Measurements from ENCODE around the gene ZNF516. TPM values are rescaled to one million over a fixed set of nuclear protein-coding genes. Genes with fewer than 3 reads are reported as not detected.

The ZNF516 gene
- total RNA-seq, 2 donors from 2014 or later: 24.3 to 32.5 TPM

DNA sequence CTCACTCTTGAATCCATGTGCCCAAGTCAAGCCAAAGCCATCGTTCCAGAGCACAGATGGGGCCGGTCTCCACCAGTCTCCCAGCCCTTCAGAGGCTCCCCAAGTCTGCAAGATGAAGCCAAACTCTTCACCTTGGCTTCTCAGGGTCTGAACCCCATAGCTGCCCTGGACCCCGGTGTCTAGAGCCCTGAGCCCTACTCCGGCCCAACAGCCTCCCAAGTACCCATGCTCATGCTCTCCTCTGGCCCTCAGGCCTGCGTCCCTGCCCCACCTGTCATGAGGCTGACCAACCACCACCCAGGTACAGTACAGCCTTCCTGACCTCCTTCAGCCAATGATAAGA lies 46.0 kb downstream of the ZNF516 start:
- intact Hi-C loops (cut with DNase I): loop anchor here in 1 of 2 donors (2.0 kb wide), 1 partner anchor 16 kb away; no protein-coding TSS in a partner anchor
- no peak for DNase-seq (ENCODE audit: low spot score)

DNA sequence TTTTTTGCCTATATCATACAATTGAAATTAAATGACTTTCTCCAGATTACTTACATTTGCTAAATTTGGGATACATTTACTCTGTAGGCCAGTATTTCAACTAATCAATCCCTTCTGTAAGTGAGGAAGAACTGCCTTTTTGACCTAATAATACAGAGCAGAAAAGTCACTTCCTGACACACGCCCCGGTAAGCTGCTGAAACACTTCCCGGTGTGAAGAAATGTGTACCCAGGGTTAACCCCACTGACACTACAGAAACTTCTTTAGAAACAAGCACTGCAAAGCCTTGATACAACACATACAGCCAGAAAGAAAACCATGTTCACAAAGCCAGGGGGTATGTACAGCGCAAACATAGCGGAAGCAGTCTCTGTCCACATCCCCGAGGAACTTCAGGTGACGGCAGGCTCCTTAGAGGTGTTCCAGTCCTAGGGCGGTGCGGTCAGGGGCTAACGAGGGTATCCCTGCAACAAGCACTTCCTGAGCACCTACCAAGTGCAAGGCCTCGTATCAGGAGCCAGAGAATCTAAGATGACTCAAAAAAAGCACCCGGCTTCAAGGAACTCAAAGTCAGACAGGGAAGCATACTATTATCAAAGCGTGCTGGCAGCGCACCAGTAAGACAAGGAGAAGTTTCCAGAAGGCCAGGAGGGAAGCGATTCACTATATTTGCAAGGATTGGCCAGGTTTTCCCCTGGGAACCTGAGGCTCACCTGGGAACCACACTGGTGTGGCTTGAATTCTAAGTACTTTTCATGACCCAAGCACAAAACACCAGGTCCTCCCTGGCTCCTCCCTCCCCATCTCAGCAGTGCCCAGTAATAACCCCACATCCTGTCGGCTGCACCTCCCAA lies 46.6 kb downstream of the ZNF516 start:
- intact Hi-C loops (cut with DNase I): loop anchor here in 1 of 2 donors (2.0 kb wide), 1 partner anchor 16 kb away; no protein-coding TSS in a partner anchor
- no peak for DNase-seq (ENCODE audit: low spot score)

DNA sequence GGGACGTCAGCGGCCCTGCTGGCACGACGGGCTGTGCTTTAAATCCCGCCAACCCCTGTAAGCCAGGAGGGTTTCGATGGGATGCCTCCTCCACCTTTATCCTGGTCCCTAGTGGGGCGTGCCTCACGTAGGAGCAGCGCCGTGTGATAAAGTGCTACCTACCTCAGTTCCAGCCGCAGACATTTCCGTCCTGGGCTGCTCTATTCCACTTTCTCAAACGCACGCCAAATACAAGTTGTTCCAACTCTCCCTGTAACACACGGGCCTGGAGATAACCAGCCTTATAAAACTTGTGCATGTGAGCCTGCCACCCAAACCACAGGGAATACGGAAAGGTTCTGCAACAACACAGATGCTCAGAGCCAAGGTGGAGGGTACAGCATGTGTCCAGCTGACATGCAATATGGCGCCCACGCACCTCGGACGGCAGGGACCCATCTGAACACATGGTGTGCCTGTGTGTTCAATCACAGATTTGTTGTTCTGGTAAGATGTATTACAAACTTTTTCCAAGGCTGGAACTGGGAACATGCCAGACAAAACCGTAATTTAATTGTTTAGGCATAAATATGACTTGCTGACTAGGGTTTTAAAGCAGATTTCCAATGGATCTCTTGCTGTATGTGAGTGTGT lies 47.7 kb downstream of the ZNF516 start:
- no peak for DNase-seq (ENCODE audit: low spot score)
- intact Hi-C loops (cut with DNase I): no loop called here

DNA sequence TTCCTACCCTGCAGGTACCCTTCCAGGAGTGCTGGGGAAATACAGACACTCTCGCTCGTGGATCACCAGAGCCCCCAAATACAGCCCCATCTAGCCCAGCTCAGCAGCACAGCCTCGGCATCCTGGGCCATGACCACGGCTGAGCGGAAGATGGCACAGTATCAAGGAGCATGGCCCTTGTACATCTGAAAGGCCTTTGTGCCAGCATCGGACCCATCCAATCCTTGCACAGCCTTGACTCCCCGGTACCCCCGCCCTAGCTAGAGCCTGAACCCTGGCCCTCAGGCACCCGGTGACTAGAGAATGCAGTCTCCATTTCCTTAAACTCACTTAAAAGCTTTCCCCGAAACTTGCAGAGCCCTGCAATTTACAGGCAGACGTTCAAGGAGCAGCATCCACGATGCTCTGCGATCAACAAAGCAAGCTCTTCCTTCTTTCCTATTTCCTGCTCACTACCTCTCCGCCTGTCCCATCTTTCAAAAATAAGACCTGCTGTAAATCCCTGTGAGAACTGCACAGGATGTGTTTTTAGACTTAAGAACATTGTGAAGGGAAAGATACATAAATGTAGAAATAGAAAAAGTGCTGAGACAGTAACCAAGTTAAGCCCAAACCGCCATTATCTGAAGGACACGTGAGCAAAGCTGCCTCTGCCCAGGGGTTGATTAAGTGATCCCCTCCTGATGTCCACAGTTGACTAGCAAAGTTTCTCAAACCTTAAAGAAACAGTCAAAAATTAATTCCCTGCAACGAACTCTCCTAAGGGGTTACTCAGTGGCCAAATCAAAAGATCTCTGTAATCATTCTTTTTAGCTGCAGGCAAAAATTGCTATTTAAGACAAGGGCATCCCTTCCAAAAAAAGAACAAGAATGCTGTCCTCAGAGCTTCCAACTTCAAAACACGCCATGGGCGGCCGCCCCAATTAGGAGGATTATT lies 48.5 kb downstream of the ZNF516 start:
- intact Hi-C loops (cut with DNase I): no loop called here
- DNase-seq (ENCODE audit: low spot score): peak; percentile 58

DNA sequence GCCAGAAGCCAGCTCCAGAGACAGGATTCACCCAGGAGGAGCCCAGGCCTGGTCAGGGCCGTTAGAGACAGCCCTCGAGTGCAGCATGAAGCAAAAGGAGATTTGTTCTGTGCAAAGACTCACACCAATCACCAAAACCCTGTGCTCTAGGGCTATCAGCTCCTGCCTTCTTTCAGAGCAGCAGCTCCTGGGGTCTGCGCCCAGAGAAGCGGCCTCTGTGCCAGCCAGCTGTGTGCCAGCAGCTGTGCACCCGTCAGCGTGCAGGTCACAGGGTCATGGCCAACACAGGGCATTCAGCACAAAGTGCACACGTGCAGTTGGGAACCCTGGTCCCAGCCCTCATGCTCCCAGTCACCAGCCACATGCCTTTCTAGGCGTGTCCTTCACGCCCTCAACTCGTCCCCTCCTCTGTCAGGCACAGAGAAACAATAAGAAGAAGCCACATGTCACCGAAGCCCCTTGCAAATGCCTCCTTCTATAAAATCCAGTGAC lies 49.3 kb downstream of the ZNF516 start:
- DNase-seq (ENCODE audit: low spot score): peak; percentile 63

DNA sequence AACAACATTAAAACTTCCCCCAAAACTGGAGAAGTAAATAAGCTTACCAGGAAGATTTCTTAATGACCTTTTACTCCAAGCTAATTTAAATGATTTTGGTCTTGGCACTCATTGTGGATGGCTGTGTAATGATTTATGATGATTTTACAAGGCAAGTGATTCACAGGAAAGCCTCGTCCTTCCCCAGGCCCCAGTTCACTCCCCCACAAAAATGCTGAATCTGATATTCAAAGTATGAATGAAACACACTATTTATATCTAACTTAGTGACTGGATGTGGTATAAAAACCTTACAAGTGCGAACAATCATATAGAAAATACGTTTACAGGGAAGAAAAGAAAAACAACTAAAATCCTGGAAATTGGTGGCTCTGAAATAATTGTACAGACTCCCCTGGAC lies 49.8 kb downstream of the ZNF516 start:
- no peak for DNase-seq (ENCODE audit: low spot score)
- intact Hi-C loops (cut with DNase I): no loop called here

More for the DNA sequence above, 49.3 kb downstream of the ZNF516 start:
- intact Hi-C loops (cut with DNase I): no loop called here

DNA sequence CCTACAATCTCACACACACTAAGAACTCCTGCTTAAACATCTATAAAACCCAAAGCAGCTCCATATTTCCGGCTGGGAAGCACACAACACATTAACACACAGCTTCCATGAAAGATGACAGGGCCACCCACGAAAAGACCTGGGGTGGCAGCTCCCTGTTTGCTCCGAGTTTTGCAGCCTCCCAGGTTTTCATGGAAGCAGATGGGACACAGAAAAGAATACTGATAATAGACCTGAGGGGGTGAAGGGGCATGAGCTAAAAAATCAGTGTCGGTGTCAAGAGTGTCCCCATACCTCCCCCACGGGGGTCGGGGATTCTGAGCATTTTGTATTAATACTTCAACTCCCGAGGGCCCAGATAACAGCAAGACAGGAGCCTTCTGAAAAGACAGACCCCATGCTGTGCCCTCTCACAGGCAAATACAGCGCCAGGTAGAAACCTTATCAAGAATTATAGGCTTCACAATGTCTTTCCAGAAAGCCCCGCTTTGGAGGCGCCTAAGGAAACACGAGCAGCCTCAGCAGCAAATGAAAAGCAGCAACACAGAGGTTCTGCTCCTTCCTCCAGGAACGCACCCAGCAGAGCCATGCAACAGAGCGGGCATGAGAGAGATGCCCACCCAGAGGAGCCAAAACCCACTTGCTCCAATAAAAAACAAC lies 50.5 kb downstream of the ZNF516 start:
- no peak for DNase-seq (ENCODE audit: low spot score)
- intact Hi-C loops (cut with DNase I): no loop called here

DNA sequence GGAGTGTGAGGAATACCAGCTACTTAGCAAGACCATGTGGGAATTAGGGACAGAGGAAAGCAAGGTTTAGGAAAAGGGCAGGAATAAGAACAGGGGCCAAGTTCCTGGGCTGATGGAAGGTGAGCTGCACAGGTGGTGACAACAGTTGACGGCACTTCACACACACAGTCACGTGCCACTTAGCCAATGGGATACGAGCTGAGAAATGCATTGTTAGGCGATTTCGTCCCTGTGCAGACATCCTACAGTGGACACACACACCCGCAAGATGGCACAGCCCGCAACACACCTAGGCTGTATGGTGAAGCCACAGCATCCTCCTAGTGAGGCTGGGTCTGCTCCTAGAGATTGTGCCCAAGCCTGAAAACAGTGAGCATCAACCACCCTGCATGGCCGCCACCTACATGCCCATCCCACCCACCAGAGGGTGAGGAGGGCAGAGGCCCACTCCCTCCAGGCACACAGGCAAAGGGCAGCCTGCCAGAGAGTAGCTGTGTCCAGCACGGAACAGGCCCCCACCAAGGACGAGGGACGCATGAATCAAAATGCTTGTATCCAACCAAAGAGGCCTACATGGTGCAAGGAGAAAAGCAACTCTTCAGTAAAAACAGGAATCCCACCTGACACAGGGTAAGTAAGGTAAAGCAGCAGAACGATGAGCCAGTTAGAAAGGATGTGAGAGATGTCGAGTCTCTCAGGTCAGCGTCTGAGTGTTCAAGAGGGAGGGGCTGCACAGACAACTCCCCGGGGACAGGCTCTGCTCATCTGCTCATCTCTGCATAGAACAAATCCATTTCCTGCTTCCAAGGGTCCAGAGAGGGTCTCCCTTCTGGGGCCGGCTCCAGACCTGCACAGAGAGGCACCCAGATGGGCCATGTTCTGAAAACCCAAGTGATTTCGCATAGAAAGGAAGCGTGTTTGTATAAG lies 51.3 kb downstream of the ZNF516 start:
- intact Hi-C loops (cut with DNase I): no loop called here
- DNase-seq (ENCODE audit: low spot score): peak; percentile 58

DNA sequence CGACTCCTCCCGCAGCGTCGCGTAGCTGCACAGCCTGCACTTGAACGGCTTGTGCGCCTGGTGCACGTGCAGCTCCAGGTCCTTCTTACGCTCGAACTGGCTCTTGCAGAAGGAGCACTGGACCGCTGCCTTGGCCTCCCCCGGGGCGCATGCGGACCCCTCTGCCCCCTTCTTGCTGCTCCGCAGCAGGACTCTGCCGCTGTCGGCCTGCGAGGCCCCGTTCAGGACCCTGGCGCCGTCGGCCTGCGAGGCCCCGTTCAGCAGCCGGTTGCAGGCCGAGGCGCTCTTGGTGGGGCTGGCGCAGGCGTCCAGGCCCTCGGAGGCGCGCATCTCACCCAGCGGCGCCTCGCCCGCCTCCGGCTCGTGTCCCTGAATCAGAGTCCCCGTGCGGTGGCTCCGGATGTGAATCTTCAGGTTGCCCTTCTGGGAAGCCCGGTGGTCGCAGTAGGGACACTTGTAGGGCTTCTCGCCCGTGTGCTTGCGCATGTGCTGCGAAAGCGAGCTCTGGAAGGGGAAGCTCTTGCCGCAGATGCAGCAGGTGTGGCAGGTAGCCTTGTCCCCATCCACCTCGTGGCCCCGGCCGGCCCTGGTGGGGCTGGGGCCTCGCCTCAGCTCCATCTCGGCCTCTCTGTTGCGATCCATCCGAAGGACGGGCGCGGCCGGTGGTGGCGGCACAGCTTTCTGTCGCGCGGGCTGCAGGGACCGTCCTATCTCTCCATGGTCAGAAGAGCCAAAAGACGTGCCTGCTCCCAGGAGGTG lies 52.5 kb downstream of the ZNF516 start:
- intact Hi-C loops (cut with DNase I): loop anchor here in 1 of 2 donors (1.0 kb wide), 1 partner anchor 236 kb away; no protein-coding TSS in a partner anchor
- peak; percentile 75 for DNase-seq (ENCODE audit: low spot score)

DNA sequence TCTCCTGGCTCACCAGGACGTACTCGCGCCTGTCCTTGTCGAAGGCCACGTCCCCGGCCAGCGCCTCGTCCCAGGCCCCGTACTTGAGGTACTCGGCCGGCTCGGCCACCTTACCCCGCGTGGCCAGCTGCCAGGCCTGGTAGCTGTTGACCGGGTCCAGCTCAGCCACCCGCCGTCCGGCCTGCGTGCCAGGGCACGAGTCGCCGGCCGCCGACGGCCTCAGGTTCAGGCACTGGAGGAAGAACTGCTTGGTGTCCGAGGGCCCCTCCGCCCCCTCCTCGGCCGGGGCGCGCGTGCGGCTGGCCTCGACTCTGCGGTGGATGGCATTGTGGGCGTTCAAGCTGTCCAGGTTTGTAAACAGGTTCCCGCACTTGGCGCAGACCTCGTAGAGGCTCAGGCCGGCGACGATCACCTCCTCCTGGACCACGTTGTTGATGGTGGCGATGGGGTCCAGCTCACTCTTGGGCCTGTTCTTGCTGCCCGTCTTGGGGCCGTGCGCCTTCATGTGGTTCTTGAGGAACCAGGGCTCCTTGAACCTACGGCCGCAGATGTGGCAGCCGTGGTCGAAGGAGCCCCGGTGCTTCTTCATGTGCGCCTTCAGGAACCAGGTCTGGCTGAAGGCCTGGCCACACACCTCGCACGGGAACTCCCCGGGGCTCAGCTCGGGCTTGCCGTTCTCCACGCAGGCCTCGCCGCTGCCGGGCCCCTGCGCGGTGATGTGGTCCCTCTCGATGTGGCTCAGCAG lies 53.2 kb downstream of the ZNF516 start:
- peak; percentile 68 for DNase-seq (ENCODE audit: low spot score)
- intact Hi-C loops (cut with DNase I): loop anchor here in 1 of 2 donors (1.0 kb wide), 1 partner anchor 236 kb away; no protein-coding TSS in a partner anchor

DNA sequence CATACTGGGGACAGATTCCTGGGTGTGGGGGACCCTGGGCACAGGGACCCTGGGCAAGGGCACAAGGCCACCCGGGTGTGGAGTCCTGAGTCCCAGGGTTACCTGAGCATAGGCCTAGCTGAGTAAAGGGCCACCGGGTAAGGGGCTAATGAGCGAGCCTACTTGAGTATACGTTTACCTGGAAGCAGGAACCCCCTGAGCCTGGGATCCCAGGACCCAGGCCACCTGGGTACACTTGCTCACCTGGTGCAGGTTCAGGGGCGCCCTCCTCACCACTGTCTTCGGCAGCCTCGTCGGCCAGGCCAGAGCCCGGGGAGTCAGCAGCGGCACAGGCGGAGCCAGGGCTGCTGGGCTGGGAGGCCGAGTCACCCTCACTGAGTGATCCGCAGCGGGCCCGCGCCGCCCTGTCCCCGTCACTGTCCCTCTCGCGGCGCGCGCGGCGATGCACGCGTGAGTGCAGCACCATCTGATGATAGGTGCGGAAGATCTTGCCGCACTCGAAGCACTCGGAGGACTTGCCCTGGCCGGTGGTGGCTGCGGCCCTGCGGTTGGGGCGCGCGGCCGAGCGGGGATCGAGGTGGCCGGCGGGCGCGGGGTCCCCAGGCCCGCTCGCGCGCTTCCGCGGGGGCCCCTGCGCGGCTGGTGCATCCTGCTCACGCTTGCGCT lies 53.9 kb downstream of the ZNF516 start:
- DNase-seq (ENCODE audit: low spot score): peak; percentile 51
- intact Hi-C loops (cut with DNase I): no loop called here

DNA sequence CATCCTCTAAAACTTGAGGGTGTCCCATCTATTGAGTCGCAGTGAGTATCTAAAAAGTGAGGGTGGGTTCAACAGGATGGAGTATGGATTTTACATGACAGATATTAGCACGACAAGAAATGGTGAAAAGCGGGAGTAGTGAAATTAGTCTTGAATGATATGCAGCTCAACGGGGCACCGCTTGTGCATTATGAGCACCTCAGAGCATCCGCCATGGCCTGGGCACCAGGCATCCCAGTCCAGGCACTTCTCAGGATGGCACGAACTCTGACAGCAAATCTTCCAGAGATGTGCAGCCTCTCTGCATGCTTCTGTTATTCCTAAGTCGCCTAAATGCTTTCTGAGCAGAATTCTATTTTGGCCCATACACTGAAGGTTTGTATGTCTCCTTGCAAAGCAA lies 57.1 kb downstream of the ZNF516 start:
- intact Hi-C loops (cut with DNase I): no loop called here
- no peak for DNase-seq (ENCODE audit: low spot score)

DNA sequence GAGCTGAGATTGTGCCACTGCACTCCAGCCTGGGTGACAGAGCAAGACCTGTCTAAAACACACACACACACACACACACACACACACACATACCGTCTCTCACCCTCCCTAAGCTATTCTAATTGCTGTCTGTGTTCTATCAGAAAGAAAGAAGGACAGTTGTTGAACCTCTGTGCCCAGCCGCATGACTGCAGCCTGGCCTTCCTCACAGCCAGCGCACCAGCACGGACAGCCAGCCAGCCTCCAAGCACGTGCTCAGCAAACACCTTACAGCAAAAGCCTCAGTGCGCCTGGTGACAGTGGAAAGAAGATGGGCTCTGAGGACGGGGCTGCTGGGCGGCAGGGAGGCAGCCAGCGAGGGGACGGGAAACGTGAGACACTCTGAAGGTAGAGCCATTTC lies 58.0 kb downstream of the ZNF516 start:
- DNase-seq (ENCODE audit: low spot score): peak; percentile 58
- intact Hi-C loops (cut with DNase I): no loop called here

DNA sequence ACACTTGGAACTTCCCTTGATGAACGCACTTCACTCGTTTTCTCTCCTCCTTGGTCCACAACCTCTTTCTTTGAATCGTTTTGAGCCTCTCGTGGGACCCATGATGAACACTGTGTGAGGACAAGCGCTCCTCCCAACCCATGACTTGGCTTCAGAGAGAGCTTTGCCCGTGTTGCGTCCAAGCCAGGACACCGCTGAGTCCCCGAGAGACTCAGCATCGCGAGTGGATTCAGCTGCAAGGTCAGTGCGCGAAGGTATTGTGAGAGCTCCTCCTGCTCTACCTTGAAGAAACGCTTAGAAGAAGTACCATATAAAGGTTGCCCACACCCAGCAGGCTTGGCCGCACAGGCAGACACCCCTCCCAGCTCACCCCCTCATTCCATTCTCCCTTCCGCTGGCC lies 58.7 kb downstream of the ZNF516 start:
- DNase-seq (ENCODE audit: low spot score): no peak
- intact Hi-C loops (cut with DNase I): no loop called here

DNA sequence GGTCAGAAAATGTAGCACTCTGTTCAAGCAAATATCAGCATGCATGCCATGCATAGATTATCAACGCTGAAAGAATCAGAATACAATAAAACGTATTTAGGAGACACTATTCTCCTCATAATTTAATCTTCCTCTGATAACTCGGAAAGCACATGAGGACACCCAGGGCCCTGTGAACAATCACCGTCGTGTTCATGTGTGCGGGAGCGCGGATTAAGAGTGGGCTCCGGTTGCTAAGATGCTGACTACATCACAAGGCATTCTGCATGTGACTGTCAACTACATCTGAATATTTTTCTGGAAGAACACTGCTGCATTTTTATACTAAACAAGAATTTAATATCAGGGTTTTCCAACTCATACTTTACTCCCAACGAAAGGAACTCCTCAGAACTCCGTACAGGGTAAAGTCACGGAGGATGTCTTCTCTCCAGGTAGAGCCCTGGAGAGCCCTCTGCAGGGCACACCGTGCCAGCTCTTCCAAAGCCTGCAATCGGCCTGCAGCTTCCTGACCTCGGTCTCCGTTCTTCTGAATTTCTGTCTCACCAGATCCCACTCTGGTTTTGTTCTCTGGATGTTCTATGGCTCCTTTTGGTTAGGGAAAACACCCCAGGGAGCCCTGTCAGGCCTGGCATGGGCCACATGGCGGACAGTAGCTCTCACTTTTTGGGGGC lies 59.6 kb downstream of the ZNF516 start:
- no peak for DNase-seq (ENCODE audit: low spot score)
- intact Hi-C loops (cut with DNase I): no loop called here
